ENCODE data around the gene IMPDH2. TPM values are rescaled to one million over a fixed set of nuclear protein-coding genes. Genes with fewer than 3 reads are reported as not detected.

Gene IMPDH2
- total and polyA plus RNA-seq, 9 donors: 211 to 290 (median 254) TPM

DNA sequence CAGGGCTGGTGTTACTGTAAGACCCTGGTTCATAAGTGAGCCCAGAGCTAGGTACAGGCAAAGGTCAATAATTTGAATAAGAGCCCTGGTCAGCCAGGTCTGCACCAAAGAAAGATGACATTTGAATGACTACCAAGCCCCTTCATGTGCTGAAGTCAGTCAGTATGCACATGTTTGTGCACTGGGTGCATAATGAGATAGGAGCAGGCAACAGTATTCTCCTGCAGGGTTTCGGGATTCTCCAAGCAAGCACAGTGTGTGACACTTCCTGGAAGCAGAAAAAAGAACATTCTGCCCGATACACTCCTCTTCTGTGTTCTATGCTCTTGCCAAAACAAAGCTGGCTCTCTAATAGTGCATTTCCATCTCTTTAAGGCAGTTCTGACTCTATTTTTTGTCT is 5.5 kb upstream of the IMPDH2 start:
- H3K36me3 ChIP-seq (ENCODE audit: control insufficient read depth, insufficient read depth, low read length): peaks cover 64% of the 10 kb centered on the region

DNA sequence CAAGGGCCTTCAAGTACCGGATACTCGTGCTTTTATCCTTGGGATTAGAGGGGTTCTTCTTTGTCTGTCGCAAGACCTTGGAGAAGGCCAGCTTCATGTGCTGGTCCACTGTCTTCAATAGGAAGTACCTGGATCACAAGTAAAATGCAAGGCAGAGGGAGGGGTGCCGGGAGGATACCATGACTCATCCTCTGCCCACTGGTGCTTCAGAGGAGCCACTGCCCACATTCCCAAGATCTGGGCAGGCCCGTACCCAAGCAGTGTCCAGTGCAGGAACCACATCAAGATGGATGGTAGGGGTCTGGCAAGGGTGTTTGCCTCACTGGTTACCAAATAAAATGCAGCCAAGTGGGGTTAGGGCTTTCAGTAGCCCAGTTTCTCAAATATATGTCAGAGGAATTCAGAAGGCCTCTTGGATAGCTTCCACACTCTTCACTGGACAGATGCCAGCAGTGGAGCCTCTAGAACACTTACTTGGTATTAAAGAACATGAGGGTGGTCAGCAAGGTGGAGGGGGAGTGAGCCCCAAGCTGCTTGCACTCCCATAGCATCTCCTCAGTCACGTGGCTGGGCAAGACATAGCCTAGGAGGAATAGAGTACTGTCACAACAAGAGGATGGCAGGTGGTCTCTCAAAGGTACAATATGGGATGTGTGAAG is 3.6 kb upstream of the IMPDH2 start:
- Histone ChIP-seq H3K27ac (ENCODE audit: low read length) (no peak overlapping the region), H3K27me3 (ENCODE audit: control insufficient read depth, insufficient read depth, low read length) (no peaks in the 10 kb centered on the region), H3K36me3 (ENCODE audit: control insufficient read depth, insufficient read depth, low read length) (peaks cover 64% of the 10 kb centered on the region), H3K4me1 (ENCODE audit: control insufficient read depth, insufficient read depth, low read length) (peaks cover 13% of the 10 kb centered on the region), H3K9me3 (replicated peaks; ENCODE audit: control insufficient read depth, low read depth, low read length) (no peaks in the 10 kb centered on the region), H3K4me3 (ENCODE audit: low read length) (no peak overlapping the region)
- no CpG with 5 or more reads among the region's 6 CpGs for WGBS (ENCODE audit: insufficient coverage)
- DNase-seq: peak; percentile 12

More for the DNA sequence above, 5.5 kb upstream of the IMPDH2 start:
- no peak overlapping the region for H3K27ac ChIP-seq (ENCODE audit: low read length)
- WGBS (ENCODE audit: insufficient coverage): 96% methylated on average over 2 of the region's 2 CpGs
- no peaks in the 10 kb centered on the region for H3K4me1 ChIP-seq (ENCODE audit: control insufficient read depth, insufficient read depth, low read length)
- H3K27me3 ChIP-seq (ENCODE audit: control insufficient read depth, insufficient read depth, low read length): no peaks in the 10 kb centered on the region
- H3K9me3 ChIP-seq (replicated peaks; ENCODE audit: control insufficient read depth, low read depth, low read length): no peaks in the 10 kb centered on the region
- no peak for DNase-seq
- H3K4me3 ChIP-seq (ENCODE audit: low read length): no peak overlapping the region

DNA sequence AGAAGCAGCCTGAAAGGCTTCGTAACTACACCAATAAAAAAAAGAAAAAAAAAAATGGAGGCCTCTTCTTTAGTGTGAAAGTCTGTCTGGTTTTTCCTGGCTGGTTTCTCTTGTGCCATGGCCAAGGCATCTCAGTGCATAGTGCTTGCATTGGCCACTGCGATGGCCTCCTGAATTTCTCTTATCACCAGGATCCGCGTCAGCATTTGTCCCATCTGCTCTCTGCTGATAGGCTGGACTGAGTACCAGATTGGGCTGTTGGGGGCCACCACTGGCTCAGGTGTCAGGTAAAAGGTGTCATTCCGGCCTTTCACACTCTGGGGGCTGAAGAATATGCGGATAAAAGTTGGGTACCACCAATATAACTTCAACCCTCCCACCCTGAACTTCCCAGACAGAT is 1.1 kb upstream of the IMPDH2 start:
- peaks cover 23% of the 10 kb centered on the region for H3K4me1 ChIP-seq (ENCODE audit: control insufficient read depth, insufficient read depth, low read length)
- no peaks in the 10 kb centered on the region for H3K9me3 ChIP-seq (replicated peaks; ENCODE audit: control insufficient read depth, low read depth, low read length)
- peaks cover 79% of the 10 kb centered on the region for H3K36me3 ChIP-seq (ENCODE audit: control insufficient read depth, insufficient read depth, low read length)
- 79% methylated on average over 2 of the region's 6 CpGs for WGBS (ENCODE audit: insufficient coverage)
- peak; percentile 17 for DNase-seq
- H3K27ac ChIP-seq (ENCODE audit: low read length): no peak overlapping the region
- H3K4me3 ChIP-seq (ENCODE audit: low read length): no peak overlapping the region
- no peaks in the 10 kb centered on the region for H3K27me3 ChIP-seq (ENCODE audit: control insufficient read depth, insufficient read depth, low read length)

GRCh38 chr3:49029563-49029884 is 326 bp upstream of the IMPDH2 start:
- Histone ChIP-seq H3K27me3 (ENCODE audit: control insufficient read depth, insufficient read depth, low read length) (no peaks in the 10 kb centered on the region), H3K4me1 (ENCODE audit: control insufficient read depth, insufficient read depth, low read length) (peaks cover 24% of the 10 kb centered on the region), H3K36me3 (ENCODE audit: control insufficient read depth, insufficient read depth, low read length) (peaks cover 79% of the 10 kb centered on the region), H3K9me3 (replicated peaks; ENCODE audit: control insufficient read depth, low read depth, low read length) (no peaks in the 10 kb centered on the region), H3K4me3 (ENCODE audit: low read length) (peak overlapping the region; percentile 99), H3K27ac (ENCODE audit: low read length) (peak overlapping the region; percentile 87)
- no peak for DNase-seq
- WGBS (ENCODE audit: insufficient coverage): no CpG with 5 or more reads among the region's 7 CpGs

DNA sequence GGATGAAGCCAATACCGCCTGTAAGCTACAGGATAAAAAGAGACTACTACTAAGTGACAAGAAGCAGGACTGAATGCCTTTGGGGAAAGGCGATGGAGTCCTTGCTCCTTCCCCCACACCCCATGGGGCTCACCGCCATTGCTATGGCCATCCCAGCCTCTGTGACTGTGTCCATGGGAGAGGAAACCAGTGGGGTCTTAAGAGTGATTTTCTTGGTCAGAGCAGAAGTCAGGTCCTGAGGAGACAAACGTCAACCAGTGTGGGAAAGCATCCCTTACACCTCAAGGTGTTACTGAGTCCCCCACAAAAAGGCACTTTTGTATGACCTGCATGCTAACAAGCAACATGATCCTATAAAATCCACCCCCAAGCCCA is 913 bp downstream of the IMPDH2 start:
- no peaks in the 10 kb centered on the region for H3K9me3 ChIP-seq (replicated peaks; ENCODE audit: control insufficient read depth, low read depth, low read length)
- 25% methylated on average over 1 of the region's 4 CpGs for WGBS (ENCODE audit: insufficient coverage)
- peak; percentile 14 for DNase-seq
- peaks cover 25% of the 10 kb centered on the region for H3K4me1 ChIP-seq (ENCODE audit: control insufficient read depth, insufficient read depth, low read length)
- peak overlapping the region; percentile 99 for H3K4me3 ChIP-seq (ENCODE audit: low read length)
- H3K27ac ChIP-seq (ENCODE audit: low read length): peak overlapping the region; percentile 96
- H3K36me3 ChIP-seq (ENCODE audit: control insufficient read depth, insufficient read depth, low read length): peaks cover 85% of the 10 kb centered on the region
- no peaks in the 10 kb centered on the region for H3K27me3 ChIP-seq (ENCODE audit: control insufficient read depth, insufficient read depth, low read length)

DNA sequence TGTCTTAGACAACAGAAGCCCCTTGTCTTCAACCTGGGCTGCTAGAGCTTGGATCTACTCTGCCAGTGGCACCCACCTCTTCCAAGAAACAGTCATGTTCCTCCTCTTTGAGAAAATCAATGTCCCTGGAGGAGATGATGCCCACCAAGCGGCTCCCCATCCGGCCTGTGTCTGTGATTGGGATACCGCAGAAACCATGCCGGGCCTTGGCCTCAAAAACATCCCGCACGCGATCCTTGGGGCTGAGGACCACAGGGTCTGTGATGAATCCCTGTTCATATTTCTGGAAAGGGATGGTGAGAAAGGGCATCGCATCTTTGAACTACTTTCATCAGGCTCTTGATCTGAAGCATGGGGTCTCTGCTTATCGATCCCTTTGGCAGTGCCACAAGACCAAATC is 1.6 kb downstream of the IMPDH2 start:
- peak; percentile 16 for DNase-seq
- Histone ChIP-seq H3K27me3 (ENCODE audit: control insufficient read depth, insufficient read depth, low read length) (no peaks in the 10 kb centered on the region), H3K4me1 (ENCODE audit: control insufficient read depth, insufficient read depth, low read length) (peaks cover 32% of the 10 kb centered on the region), H3K4me3 (ENCODE audit: low read length) (no peak overlapping the region), H3K27ac (ENCODE audit: low read length) (no peak overlapping the region), H3K36me3 (ENCODE audit: control insufficient read depth, insufficient read depth, low read length) (peaks cover 84% of the 10 kb centered on the region), H3K9me3 (replicated peaks; ENCODE audit: control insufficient read depth, low read depth, low read length) (no peaks in the 10 kb centered on the region)
- WGBS (ENCODE audit: insufficient coverage): 97% methylated on average over 4 of the region's 9 CpGs

DNA sequence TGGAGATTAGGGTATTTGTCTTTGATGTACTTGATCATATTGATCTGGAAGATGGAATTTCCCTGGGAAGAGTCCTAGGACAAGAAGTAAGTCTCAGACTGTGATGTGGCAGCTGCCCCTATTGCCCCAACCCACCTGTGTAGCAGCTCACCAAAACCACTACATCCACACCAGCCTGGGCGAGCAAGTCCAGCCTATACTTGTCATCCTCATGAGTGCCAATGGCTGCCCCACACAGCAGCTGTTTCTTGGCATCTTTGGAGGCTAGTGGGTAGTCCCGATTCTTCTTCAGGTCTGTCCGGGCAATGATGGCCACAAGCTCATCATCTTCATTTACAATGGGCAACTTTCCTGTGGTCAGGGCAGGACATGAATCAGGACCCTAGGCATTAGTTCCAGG is 2.7 kb downstream of the IMPDH2 start:
- DNase-seq: no peak
- Histone ChIP-seq H3K4me1 (ENCODE audit: control insufficient read depth, insufficient read depth, low read length) (peaks cover 35% of the 10 kb centered on the region), H3K4me3 (ENCODE audit: low read length) (no peak overlapping the region), H3K27ac (ENCODE audit: low read length) (no peak overlapping the region), H3K27me3 (ENCODE audit: control insufficient read depth, insufficient read depth, low read length) (no peaks in the 10 kb centered on the region), H3K9me3 (replicated peaks; ENCODE audit: control insufficient read depth, low read depth, low read length) (no peaks in the 10 kb centered on the region), H3K36me3 (ENCODE audit: control insufficient read depth, insufficient read depth, low read length) (peaks cover 73% of the 10 kb centered on the region)
- WGBS (ENCODE audit: insufficient coverage): no CpG with 5 or more reads among the region's 3 CpGs

- H3K4me3 ChIP-seq (ENCODE audit: low read length): no peak overlapping the region
- no peaks in the 10 kb centered on the region for H3K9me3 ChIP-seq (replicated peaks; ENCODE audit: control insufficient read depth, low read depth, low read length)
- no peak overlapping the region for H3K27ac ChIP-seq (ENCODE audit: low read length)
- WGBS (ENCODE audit: insufficient coverage): no CpG with 5 or more reads among the region's 8 CpGs
- DNase-seq: no peak
- H3K36me3 ChIP-seq (ENCODE audit: control insufficient read depth, insufficient read depth, low read length): peaks cover 67% of the 10 kb centered on the region
- H3K4me1 ChIP-seq (ENCODE audit: control insufficient read depth, insufficient read depth, low read length): peaks cover 35% of the 10 kb centered on the region
- no peaks in the 10 kb centered on the region for H3K27me3 ChIP-seq (ENCODE audit: control insufficient read depth, insufficient read depth, low read length)
Measured at GRCh38 chr3:49025793-49026520, 3.2 kb downstream of the IMPDH2 start.

DNA sequence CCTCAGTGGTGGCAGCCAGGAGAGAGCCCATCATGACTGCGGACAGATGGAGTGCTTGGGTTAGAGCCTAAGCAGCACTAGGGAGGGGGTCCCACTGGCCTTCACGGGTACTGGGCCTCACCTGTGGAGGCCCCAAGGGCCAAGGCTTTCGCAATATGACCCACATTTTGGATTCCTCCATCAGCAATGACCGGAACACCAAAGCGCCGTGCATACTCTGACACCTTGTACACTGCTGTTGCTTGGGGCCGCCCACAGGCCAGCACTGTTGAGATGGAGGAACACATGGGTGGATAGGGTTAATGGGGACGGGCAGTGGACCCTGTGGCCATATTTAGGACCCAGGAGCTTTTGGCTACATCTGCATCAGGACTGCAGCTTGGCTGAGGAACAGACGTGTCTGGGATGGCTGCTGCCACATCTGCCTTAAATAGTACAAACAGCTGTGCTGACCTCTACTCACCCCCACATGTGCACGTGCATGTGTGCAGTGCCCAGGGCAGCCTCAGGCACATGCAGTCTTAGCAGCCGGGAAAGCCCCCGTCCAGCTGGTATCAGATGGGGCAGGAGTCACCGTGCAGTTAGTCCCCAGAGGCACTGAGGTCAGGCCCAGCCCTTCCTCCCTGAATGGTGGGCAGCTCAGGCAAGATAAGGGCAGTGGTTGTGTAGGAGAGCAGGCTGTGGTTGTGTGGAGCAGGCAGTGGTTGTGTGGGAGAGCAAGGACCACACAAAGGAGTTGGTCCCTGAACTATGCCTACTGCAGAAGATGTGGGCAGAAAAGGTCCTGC is 4.0 kb downstream of the IMPDH2 start:
- Histone ChIP-seq H3K27ac (ENCODE audit: low read length) (no peak overlapping the region), H3K4me3 (ENCODE audit: low read length) (no peak overlapping the region), H3K36me3 (ENCODE audit: control insufficient read depth, insufficient read depth, low read length) (peaks cover 60% of the 10 kb centered on the region)

DNA sequence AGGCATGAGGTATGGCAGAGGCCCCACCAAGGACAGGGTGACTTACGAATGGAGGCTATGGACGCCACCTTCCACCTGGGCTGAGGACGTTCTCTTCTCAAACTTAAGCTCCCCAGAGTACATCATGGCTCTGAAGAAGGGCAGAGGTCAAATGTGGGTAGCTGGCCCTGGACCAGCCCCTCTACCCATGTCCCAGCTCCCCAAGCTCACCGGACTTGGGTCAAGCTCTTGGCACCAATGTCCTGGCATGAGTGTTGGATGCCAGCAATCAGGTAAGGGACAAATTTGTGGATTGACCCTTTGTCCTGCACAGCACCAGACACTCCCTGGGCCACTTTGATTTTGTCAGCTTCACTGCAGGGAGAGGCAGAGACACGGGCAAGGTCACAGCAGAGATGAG is 4.7 kb downstream of the IMPDH2 start:
- peaks cover 49% of the 10 kb centered on the region for H3K4me1 ChIP-seq (ENCODE audit: control insufficient read depth, insufficient read depth, low read length)
- peak; percentile 18 for DNase-seq

More for the DNA sequence above, 4.0 kb downstream of the IMPDH2 start:
- H3K4me1 ChIP-seq (ENCODE audit: control insufficient read depth, insufficient read depth, low read length): peaks cover 43% of the 10 kb centered on the region
- H3K27me3 ChIP-seq (ENCODE audit: control insufficient read depth, insufficient read depth, low read length): no peaks in the 10 kb centered on the region
- no peaks in the 10 kb centered on the region for H3K9me3 ChIP-seq (replicated peaks; ENCODE audit: control insufficient read depth, low read depth, low read length)
- WGBS (ENCODE audit: insufficient coverage): 63% methylated on average over 12 of the region's 13 CpGs
- DNase-seq: peak; percentile 12

More for the DNA sequence above, 4.7 kb downstream of the IMPDH2 start:
- 75% methylated on average over 2 of the region's 5 CpGs for WGBS (ENCODE audit: insufficient coverage)
- no peak overlapping the region for H3K27ac ChIP-seq (ENCODE audit: low read length)
- H3K27me3 ChIP-seq (ENCODE audit: control insufficient read depth, insufficient read depth, low read length): no peaks in the 10 kb centered on the region
- H3K4me3 ChIP-seq (ENCODE audit: low read length): no peak overlapping the region
- H3K36me3 ChIP-seq (ENCODE audit: control insufficient read depth, insufficient read depth, low read length): peaks cover 55% of the 10 kb centered on the region
- no peaks in the 10 kb centered on the region for H3K9me3 ChIP-seq (replicated peaks; ENCODE audit: control insufficient read depth, low read depth, low read length)
